ENCODE measurements around the gene SRPK2. TPM values are rescaled to one million over a fixed set of nuclear protein-coding genes. Genes with fewer than 3 reads are reported as not detected.

Gene SRPK2
- total and polyA plus RNA-seq, 2 of the 8 experiments (the other 6 are each of a cell fraction or from before 2014, with no cell fraction given) = 10.0 to 47.1 TPM

DNA sequence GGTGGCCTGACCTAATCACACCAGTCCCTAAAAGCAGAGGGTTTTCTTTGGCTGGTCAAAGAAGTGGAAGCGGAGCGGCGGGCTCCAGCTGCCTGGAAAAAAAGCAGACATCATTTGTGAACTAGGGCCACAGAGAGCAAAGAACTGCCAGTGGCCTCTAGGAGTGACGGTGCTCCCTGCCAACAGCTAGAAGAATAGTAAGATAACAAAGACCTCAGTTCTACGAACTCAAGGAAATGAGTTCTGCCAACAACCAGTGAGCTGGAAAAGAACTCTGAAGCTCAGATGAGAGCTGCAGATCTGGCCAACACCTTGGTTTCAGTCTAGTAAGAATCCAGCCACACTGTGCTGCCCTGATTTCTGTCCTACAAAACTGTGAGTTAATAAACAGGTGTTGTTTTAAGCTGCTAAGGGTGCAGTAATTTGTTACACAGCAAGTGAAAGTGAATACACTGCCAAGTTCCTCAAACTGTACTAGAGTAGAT is 178.0 kb downstream of the SRPK2 start:
- no peaks in the 10 kb centered on the region for H3K36me3 ChIP-seq (ENCODE audit: control insufficient read depth in 2 of 4, insufficient read depth in 4 of 4, low read length in 3 of 4)
- H3K9me3 ChIP-seq (ENCODE audit: insufficient read depth in 2 of 2, low read depth in 1 of 2, low read length in 1 of 2) = no peaks in the 10 kb centered on the region; a peak in 1 of 4 replicates
- H3K79me2 ChIP-seq (ENCODE audit: control insufficient read depth in 1 of 2, insufficient read depth in 2 of 2, low read length in 2 of 2) = peaks cover 0 to 74% of the 10 kb centered on the region in 2 experiments; a peak in 2 of 4 replicates
- CTCF ChIA-PET (ENCODE audit: partially characterized antibody) = interaction anchor here (0.6 to 2.5 kb wide), 6 partner anchors 8 to 321 kb away, joined by 3 to 7 read pairs (median 4); no protein-coding TSS in a partner anchor
- no peaks in the 10 kb centered on the region for H3K27me3 ChIP-seq (replicated peaks in 1 of 4; ENCODE audit: control insufficient read depth in 3 of 4, extremely low read depth in 1 of 4, insufficient read depth in 3 of 4, low read length in 3 of 4)
- H2AK5ac ChIP-seq (ENCODE audit: low read depth, low read length) = no peak overlapping the region
- H3K4ac ChIP-seq (replicated peaks; ENCODE audit: insufficient read length, low read depth, low read length) = no peak overlapping the region
- no peak overlapping the region for H2BK20ac ChIP-seq (ENCODE audit: low read length)
- H3K79me1 ChIP-seq (ENCODE audit: low read depth, low read length) = peaks cover 5% of the 10 kb centered on the region
- FAIRE-seq (no peak), DNase-seq (ENCODE audit: low read depth in 1 of 2, low spot score in 2 of 2) (no peak)
- H3K4me2 ChIP-seq (ENCODE audit: insufficient read depth in 1 of 2, low read depth in 2 of 2, low read length in 2 of 2) = no peak overlapping the region
- no peak overlapping the region for H3K18ac ChIP-seq (ENCODE audit: extremely low read depth, low read length)
- H2BK5ac ChIP-seq (ENCODE audit: low read depth, low read length) = no peak overlapping the region
- H3K14ac ChIP-seq (ENCODE audit: insufficient read length) = no peak overlapping the region
- H4K5ac ChIP-seq (ENCODE audit: insufficient read length, low read depth, low read length) = no peak overlapping the region
- no peak overlapping the region for H3K27ac ChIP-seq (ENCODE audit: low read depth, low read length)
- H2AFZ ChIP-seq (ENCODE audit: low read length) = no peak overlapping the region
- WGBS, 2 experiments (ENCODE audit: extremely low coverage in 1 of 2, insufficient coverage in 1 of 2, insufficient read length in 1 of 2, insufficient replicate concordance in 2 of 2, low coverage in 1 of 2, low lambda C conversion rate in 2 of 2, missing lambda C conversion rate in 1 of 2) = 86% methylated on average over 5 of the region's 5 CpGs; no CpG with 5 or more reads in 1 of the 2 experiments
- POLR2A ChIA-PET (ENCODE audit: partially characterized antibody) = interaction anchor here (0.6 to 1.0 kb wide), 2 partner anchors 10 to 19 kb away, joined by 3 read pairs; no protein-coding TSS in a partner anchor
- no peak overlapping the region for H3K56ac ChIP-seq (replicated peaks; ENCODE audit: insufficient read length, low read depth, low read length)
- H3K23ac ChIP-seq (ENCODE audit: insufficient read length) = no peak overlapping the region
- no peaks in the 10 kb centered on the region for H4K20me1 ChIP-seq (replicated peaks in 1 of 2; ENCODE audit: control insufficient read depth in 1 of 2, insufficient read depth in 2 of 2, low read length in 2 of 2)
- peaks cover 0 to 2% (median 0%) of the 10 kb centered on the region in 4 experiments; a peak in 2 of 7 replicates for H3K4me1 ChIP-seq (replicated peaks in 1 of 4; ENCODE audit: control insufficient read depth in 3 of 4, insufficient read depth in 4 of 4, low read length in 3 of 4)
- H2BK12ac ChIP-seq (ENCODE audit: low read depth, low read length) = no peak overlapping the region
- no peaks in the 10 kb centered on the region for H3K23me2 ChIP-seq (ENCODE audit: low read depth, low read length)
- no peak overlapping the region for H3K4me3 ChIP-seq (ENCODE audit: extremely low read depth in 1 of 4, insufficient read depth in 2 of 4, low read depth in 3 of 4, low read length in 4 of 4)
- TF ChIP-seq YY1 (IDR thresholded peaks at IDR 0.05; ENCODE audit: low read depth, low read length) (no peak), ASH2L (IDR thresholded peaks at IDR 0.05; ENCODE audit: low read length) (no peak), RAD21 (IDR thresholded peaks at IDR 0.05 in 1 of 2, conservative IDR thresholded peaks at IDR 0.05 in 1 of 2; ENCODE audit: low read depth in 2 of 2, low read length in 2 of 2) (peak; percentile 10 to 15; a peak in 2 of 4 replicates)
- no peak overlapping the region for H4K8ac ChIP-seq (ENCODE audit: extremely low read depth, insufficient read depth, low read length)
- H3K9ac ChIP-seq (replicated peaks in 1 of 4; ENCODE audit: extremely low read depth in 1 of 4, low read depth in 3 of 4, low read length in 3 of 4) = no peak overlapping the region
- H4K91ac ChIP-seq (replicated peaks; ENCODE audit: insufficient read length, low read length) = no peak overlapping the region
- no peak overlapping the region for H2BK15ac ChIP-seq (ENCODE audit: low read length)
- H2BK120ac ChIP-seq (replicated peaks; ENCODE audit: low read depth, low read length) = no peak overlapping the region
